HEK293 (cell line): ENCODE measurements around the gene OLIG2.

Experiments used
- CTCF ChIP-seq: fragments of 450-650 bp; formaldehyde crosslinking; IDR thresholded peaks from 2 replicates; pipeline ENCODE4 v1.5.1; 2016; ENCODE audit warnings: missing biosample characterization, missing genetic modification characterization
- KLF1 ChIP-seq: fragments of 450-650 bp; formaldehyde crosslinking; IDR thresholded peaks from 2 replicates; pipeline ENCODE4 v1.5.1; 2016; ENCODE audit warnings: missing biosample characterization, missing genetic modification characterization
- KLF16 ChIP-seq: fragments of 450-650 bp; formaldehyde crosslinking; IDR thresholded peaks from 2 replicates; pipeline ENCODE4 v1.5.1; 2017; ENCODE audit warnings: missing biosample characterization, missing genetic modification characterization
- REPIN1 ChIP-seq: fragments of 450-650 bp; formaldehyde crosslinking; IDR thresholded peaks from 2 replicates; pipeline ENCODE4 v1.5.1; 2017; ENCODE audit warnings: missing biosample characterization, missing genetic modification characterization, low read depth
- SP3 ChIP-seq: fragments of 450-650 bp; formaldehyde crosslinking; IDR thresholded peaks from 2 replicates; pipeline ENCODE4 v1.5.1; 2016; ENCODE audit warnings: missing biosample characterization, missing genetic modification characterization
- SP7 ChIP-seq: fragments of 450-650 bp; formaldehyde crosslinking; IDR thresholded peaks from 2 replicates; pipeline ENCODE4 v1.5.1; 2016; ENCODE audit warnings: missing biosample characterization, missing genetic modification characterization
- ZBTB1 ChIP-seq: fragments of 450-650 bp; formaldehyde crosslinking; IDR thresholded peaks from 2 replicates; pipeline ENCODE4 v1.5.1; 2016; ENCODE audit warnings: missing biosample characterization, missing genetic modification characterization
- ZBTB44 ChIP-seq: fragments of 450-650 bp; IDR thresholded peaks from 2 replicates; pipeline ENCODE4 v1.5.1; 2018; ENCODE audit warnings: missing biosample characterization, mild to moderate bottlenecking, missing genetic modification characterization
- ZNF274 ChIP-seq, 2 experiments: fragments of 200-500 bp in 1 of 2; fragments of 450-650 bp in 1 of 2; sonication (Bioruptor generic) in 1 of 2; formaldehyde crosslinking in 1 of 2; IDR thresholded peaks; 2 replicates each; pipeline versions ENCODE4 v1.5.1 to v1.6.1; 2014 to 2016; ENCODE audit warnings: borderline replicate concordance in 1 of 2, inconsistent platforms in 1 of 2, low read length in 1 of 2, missing biosample characterization in 1 of 2, missing genetic modification characterization in 1 of 2
- ZNF610 ChIP-seq: fragments of 450-650 bp; formaldehyde crosslinking; IDR thresholded peaks from 2 replicates; pipeline ENCODE4 v1.5.1; 2016; ENCODE audit warnings: missing biosample characterization, missing genetic modification characterization, borderline replicate concordance

- no peak for TF ChIP-seq CTCF (tag by site-specific recombination)
- TF ChIP-seq SP3: no peak
- TF ChIP-seq ZNF610 (tag by site-specific recombination): no peak
- TF ChIP-seq KLF16 (tag by site-specific recombination): no peak
- TF ChIP-seq REPIN1 (tag by site-specific recombination): no peak
- TF ChIP-seq KLF1 (tag by site-specific recombination): no peak
- TF ChIP-seq SP7 (tag by site-specific recombination): no peak
- TF ChIP-seq ZBTB1 (tag by site-specific recombination): no peak
- no peak for TF ChIP-seq ZBTB44 (tag by site-specific recombination)
- TF ChIP-seq ZNF274 (IDR thresholded peaks at IDR 0.05; ENCODE audit: low read length): no peak
- TF ChIP-seq ZNF274 (tag by site-specific recombination; IDR thresholded peaks at IDR 0.05; ENCODE audit: borderline replicate concordance): no peak
Observed at GRCh38 chr21:33019516-33019884, 6.2 kb upstream of the OLIG2 start.
